ENCODE data around the gene MED25. TPM values are rescaled to one million over a fixed set of nuclear protein-coding genes. Genes with fewer than 3 reads are reported as not detected.

The MED25 gene
- polyA plus RNA-seq, 1 donor from 2014 or later: 18.9 TPM

DNA sequence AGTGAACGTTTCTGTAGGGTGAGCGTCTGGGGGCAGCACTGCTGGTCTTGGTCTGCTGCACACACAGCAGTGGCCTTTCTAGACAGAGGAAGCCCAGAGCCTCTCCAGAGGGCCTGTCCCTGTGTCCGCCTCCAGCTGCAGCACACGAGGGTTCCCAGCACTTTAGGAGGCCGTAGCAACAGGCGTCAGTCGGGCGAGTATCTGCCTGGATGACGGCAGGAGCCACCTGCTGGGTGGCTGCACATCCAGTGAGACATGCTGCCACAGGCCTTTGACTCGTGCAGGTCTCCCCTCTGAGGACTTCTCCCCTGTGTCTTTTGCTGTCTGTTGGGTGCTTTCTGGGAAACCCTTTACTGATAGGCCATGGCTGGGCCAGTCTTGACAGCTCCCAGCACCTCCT lies 29.2 kb upstream of the MED25 start:
- Histone ChIP-seq H3K4me3 (ENCODE audit: low read length) (no peak overlapping the region), H3K36me3 (ENCODE audit: insufficient read depth, low read length) (no peaks in the 10 kb centered on the region)

DNA sequence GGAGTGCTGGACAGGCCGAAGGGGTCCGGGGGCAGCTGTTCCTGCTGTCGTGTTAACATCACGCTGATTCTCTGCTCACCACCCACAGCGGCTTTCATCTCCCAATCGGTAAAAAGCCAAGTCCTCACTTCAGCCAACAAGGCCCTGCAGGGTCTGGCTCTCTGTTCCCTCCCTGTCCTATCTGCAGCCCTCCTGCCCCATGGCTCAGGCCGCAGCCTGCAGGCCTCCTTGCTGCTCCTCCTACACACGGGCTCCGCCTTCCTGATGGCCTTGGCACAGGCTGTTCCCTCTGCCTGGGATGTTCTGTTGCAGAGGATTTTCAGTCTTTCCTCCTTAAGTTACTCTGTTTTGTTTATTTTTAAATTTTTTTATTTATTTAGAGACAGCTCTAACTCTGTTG lies 27.2 kb upstream of the MED25 start:
- no peaks in the 10 kb centered on the region for H3K79me2 ChIP-seq (replicated peaks; ENCODE audit: insufficient read depth, low read length)
- no peak overlapping the region for H3K4me3 ChIP-seq (ENCODE audit: low read length)
- H4K20me1 ChIP-seq (ENCODE audit: insufficient read depth): no peaks in the 10 kb centered on the region
- H2AFZ ChIP-seq (ENCODE audit: low read depth, low read length): no peak overlapping the region
- no peaks in the 10 kb centered on the region for H3K36me3 ChIP-seq (ENCODE audit: insufficient read depth, low read length)
- H3K9me3 ChIP-seq (ENCODE audit: low read length): no peaks in the 10 kb centered on the region
- no peaks in the 10 kb centered on the region for H3K9me2 ChIP-seq (ENCODE audit: insufficient read depth, low read length)
- H3K4me2 ChIP-seq (ENCODE audit: low read length): no peak overlapping the region
- H3F3A ChIP-seq (ENCODE audit: insufficient read depth, low read length, poor library complexity, severe bottlenecking): no peaks in the 10 kb centered on the region
- H3K9ac ChIP-seq (ENCODE audit: low read length): no peak overlapping the region
- no peak overlapping the region for H3K27ac ChIP-seq (ENCODE audit: low read length)
- TF ChIP-seq, protein P1, sequence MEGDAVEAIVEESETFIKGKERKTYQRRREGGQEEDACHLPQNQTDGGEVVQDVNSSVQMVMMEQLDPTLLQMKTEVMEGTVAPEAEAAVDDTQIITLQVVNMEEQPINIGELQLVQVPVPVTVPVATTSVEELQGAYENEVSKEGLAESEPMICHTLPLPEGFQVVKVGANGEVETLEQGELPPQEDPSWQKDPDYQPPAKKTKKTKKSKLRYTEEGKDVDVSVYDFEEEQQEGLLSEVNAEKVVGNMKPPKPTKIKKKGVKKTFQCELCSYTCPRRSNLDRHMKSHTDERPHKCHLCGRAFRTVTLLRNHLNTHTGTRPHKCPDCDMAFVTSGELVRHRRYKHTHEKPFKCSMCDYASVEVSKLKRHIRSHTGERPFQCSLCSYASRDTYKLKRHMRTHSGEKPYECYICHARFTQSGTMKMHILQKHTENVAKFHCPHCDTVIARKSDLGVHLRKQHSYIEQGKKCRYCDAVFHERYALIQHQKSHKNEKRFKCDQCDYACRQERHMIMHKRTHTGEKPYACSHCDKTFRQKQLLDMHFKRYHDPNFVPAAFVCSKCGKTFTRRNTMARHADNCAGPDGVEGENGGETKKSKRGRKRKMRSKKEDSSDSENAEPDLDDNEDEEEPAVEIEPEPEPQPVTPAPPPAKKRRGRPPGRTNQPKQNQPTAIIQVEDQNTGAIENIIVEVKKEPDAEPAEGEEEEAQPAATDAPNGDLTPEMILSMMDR (IDR thresholded peaks at IDR 0.05; ENCODE audit: poor library complexity, severe bottlenecking): no peak
- no peaks in the 10 kb centered on the region for H3K27me3 ChIP-seq (ENCODE audit: insufficient read depth, low read depth, low read length)

More for the DNA sequence above, 29.2 kb upstream of the MED25 start:
- no peaks in the 10 kb centered on the region for H3K9me2 ChIP-seq (ENCODE audit: insufficient read depth, low read length)
- no peak overlapping the region for H2AFZ ChIP-seq (ENCODE audit: low read depth, low read length)
- H3K9me3 ChIP-seq (ENCODE audit: low read length): no peaks in the 10 kb centered on the region
- H3K79me2 ChIP-seq (replicated peaks; ENCODE audit: insufficient read depth, low read length): no peaks in the 10 kb centered on the region
- H3K27me3 ChIP-seq (ENCODE audit: insufficient read depth, low read depth, low read length): no peaks in the 10 kb centered on the region
- no peak overlapping the region for H3K4me2 ChIP-seq (ENCODE audit: low read length)
- H4K20me1 ChIP-seq (ENCODE audit: insufficient read depth): no peaks in the 10 kb centered on the region
- no peaks in the 10 kb centered on the region for H3F3A ChIP-seq (ENCODE audit: insufficient read depth, low read length, poor library complexity, severe bottlenecking)
- H3K9ac ChIP-seq (ENCODE audit: low read length): no peak overlapping the region
- no peak for TF ChIP-seq RAD21 (conservative IDR thresholded peaks at IDR 0.05)
- no peak overlapping the region for H3K27ac ChIP-seq (ENCODE audit: low read length)

DNA sequence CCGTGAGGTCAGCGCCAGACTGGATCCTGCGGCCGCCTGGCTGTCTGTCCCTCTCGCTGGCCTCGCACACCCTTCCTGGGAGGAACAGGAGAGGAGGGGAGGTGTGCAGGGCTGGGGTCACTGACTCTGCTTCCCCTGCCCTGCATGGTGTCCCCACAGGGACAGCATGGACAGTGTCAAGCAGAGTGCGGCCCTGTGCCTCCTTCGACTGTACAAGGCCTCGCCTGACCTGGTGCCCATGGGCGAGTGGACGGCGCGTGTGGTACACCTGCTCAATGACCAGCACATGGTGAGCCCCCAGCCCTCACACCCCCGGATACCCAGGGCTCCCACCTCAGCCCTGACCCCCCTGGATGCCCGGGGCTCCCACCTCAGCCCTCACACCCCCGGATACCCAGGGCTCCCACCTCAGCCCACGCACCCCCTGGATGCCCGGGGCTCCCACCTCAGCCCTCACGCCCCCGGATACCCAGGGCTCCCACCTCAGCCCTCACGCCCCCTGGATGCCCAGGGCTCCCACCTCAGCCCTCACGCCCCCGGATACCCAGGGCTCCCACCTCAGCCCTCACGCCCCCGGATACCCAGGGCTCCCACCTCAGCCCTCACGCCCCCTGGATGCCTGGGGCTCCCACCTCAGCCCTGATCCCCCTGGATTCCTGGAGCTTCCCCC lies 26.2 kb upstream of the MED25 start:
- no peak overlapping the region for H3K27ac ChIP-seq (ENCODE audit: low read length)
- no peaks in the 10 kb centered on the region for H3K36me3 ChIP-seq (ENCODE audit: insufficient read depth, low read length)
- no peak overlapping the region for H3K4me2 ChIP-seq (ENCODE audit: low read length)
- H3K9ac ChIP-seq (ENCODE audit: low read length): no peak overlapping the region
- H4K20me1 ChIP-seq (ENCODE audit: insufficient read depth): no peaks in the 10 kb centered on the region
- TF ChIP-seq MXI1 (conservative IDR thresholded peaks at IDR 0.05; ENCODE audit: poor library complexity, severe bottlenecking) (no peak), TAF1 (IDR thresholded peaks at IDR 0.05; ENCODE audit: low read depth) (no peak), POLR2AphosphoS5 (IDR thresholded peaks at IDR 0.05) (no peak), EZH2 (IDR thresholded peaks at IDR 0.05; ENCODE audit: borderline replicate concordance, insufficient read depth, low read length, poor library complexity, severe bottlenecking) (no peak), RAD21 (conservative IDR thresholded peaks at IDR 0.05) (no peak), EP300 (conservative IDR thresholded peaks at IDR 0.05; ENCODE audit: poor library complexity, severe bottlenecking) (no peak)
- TF ChIP-seq, protein P2, sequence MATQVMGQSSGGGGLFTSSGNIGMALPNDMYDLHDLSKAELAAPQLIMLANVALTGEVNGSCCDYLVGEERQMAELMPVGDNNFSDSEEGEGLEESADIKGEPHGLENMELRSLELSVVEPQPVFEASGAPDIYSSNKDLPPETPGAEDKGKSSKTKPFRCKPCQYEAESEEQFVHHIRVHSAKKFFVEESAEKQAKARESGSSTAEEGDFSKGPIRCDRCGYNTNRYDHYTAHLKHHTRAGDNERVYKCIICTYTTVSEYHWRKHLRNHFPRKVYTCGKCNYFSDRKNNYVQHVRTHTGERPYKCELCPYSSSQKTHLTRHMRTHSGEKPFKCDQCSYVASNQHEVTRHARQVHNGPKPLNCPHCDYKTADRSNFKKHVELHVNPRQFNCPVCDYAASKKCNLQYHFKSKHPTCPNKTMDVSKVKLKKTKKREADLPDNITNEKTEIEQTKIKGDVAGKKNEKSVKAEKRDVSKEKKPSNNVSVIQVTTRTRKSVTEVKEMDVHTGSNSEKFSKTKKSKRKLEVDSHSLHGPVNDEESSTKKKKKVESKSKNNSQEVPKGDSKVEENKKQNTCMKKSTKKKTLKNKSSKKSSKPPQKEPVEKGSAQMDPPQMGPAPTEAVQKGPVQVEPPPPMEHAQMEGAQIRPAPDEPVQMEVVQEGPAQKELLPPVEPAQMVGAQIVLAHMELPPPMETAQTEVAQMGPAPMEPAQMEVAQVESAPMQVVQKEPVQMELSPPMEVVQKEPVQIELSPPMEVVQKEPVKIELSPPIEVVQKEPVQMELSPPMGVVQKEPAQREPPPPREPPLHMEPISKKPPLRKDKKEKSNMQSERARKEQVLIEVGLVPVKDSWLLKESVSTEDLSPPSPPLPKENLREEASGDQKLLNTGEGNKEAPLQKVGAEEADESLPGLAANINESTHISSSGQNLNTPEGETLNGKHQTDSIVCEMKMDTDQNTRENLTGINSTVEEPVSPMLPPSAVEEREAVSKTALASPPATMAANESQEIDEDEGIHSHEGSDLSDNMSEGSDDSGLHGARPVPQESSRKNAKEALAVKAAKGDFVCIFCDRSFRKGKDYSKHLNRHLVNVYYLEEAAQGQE (IDR thresholded peaks at IDR 0.05; ENCODE audit: borderline replicate concordance): no peak
- no peak overlapping the region for H2AFZ ChIP-seq (ENCODE audit: low read depth, low read length)
- no peaks in the 10 kb centered on the region for H3K9me2 ChIP-seq (ENCODE audit: insufficient read depth, low read length)
- H3K27me3 ChIP-seq (ENCODE audit: insufficient read depth, low read depth, low read length): no peaks in the 10 kb centered on the region
- no peaks in the 10 kb centered on the region for H3F3A ChIP-seq (ENCODE audit: insufficient read depth, low read length, poor library complexity, severe bottlenecking)
- no peaks in the 10 kb centered on the region for H3K9me3 ChIP-seq (ENCODE audit: low read length)
- H3K4me3 ChIP-seq (ENCODE audit: low read length): no peak overlapping the region
- no peaks in the 10 kb centered on the region for H3K79me2 ChIP-seq (replicated peaks; ENCODE audit: insufficient read depth, low read length)
